ENCODE data around the gene MITD1. TPM values are rescaled to one million over a fixed set of nuclear protein-coding genes. Genes with fewer than 3 reads are reported as not detected.

The MITD1 gene
- total RNA-seq: 25.0 TPM

DNA sequence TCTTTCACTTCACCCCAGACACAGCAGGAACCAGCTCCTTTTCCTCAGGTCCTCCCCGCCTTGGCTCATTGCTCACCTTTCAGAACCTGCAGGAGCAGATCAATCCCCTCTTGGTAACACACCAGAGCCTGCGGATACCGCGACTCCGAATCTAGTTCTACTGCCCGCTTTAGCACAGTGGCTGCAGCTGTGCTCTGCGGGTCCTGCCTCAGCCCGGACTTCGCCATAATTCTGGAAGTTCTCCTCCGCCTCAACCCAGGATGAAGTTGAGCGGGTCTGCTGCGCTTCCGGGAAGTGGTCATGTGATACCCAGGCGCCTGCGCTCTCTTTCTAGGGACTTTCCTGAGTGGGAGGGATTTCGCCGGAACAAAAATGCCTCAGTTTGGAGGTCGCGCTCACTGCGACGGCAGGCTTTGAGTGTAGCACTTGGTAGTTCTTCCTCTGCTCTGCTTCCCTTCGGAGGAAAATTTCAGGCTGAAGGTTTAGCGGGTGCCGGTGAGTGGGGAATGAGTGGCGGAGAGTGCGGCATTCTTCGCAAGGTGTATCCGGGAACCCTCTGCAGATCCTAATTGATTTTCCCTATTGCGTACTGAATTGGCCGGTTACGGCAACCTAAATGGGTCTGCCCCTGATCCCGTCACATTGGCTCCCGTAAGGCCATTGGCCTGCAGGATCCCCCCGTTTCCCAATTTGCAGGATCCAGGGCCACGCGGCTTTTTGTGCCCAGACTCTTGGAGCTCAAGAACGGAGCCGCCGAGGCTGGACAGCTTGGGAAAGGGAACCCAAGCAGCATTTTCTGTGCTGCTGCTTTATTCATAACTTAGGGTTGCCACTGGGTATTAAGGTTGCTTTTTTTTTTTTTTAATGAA is at the start of gene MITD1, which contains the start of gene MRPL30:
TSS of gene MITD1 (minus strand) at position 304 of the 869 bp plus-strand sequence. CDS start at position 227, 77 bp downstream.
TSS of gene MRPL30 (plus strand) at position 430 of the 869 bp plus-strand sequence. CDS start 5,020 bp downstream, outside the sequence.

DNA sequence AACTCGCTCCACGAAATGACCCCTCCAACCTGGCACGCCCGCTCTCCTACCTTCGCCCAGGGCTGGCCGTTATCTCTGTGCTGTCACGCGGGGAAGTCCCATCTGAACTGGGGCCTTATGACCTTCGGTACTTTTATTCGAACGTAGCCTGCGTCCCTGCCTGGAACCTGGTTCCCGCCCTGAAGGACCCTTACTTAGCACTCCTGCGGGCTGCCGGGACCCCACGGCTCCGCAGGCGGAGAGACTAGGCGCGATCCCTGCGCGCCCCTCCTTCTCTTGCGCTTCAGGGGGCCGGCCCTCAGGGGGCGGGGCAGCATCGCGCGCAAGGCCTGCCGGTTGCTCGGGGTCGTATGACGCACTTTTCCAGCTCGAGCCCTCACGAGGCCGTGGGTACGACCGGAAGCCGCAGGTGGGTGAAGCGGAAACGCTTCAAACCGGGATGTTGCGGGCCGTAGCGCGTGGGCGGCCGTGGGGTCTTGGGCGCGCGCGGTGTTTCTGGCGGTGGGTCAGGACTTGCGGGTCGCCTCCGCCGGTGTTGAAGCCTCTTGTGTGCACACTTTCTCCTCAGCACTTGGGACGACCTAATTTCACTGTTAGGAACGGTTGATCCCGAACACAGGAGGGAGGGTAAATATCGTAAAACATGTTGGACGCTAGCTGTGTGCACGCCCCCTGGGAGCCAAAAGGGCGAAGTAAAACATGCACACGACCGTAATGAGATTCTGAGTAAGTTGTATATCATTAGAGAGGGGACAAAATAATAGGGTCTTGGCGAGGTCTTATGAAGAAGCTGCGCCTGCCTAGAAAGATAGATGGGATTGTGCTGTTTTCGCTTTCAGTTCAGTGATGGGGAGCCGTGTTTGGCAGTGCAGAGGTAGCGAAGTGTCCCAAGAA is 26.0 kb downstream of the MITD1 start, which contains the start of the genes LIPT1 and TSGA10:
TSS of gene LIPT1 (plus strand) at position 325 of the 894 bp plus-strand sequence. CDS start 6,991 bp downstream, outside the sequence.
TSS of gene TSGA10 (minus strand) at position 300 of the 894 bp plus-strand sequence. CDS start 45,503 bp downstream, outside the sequence.

DNA sequence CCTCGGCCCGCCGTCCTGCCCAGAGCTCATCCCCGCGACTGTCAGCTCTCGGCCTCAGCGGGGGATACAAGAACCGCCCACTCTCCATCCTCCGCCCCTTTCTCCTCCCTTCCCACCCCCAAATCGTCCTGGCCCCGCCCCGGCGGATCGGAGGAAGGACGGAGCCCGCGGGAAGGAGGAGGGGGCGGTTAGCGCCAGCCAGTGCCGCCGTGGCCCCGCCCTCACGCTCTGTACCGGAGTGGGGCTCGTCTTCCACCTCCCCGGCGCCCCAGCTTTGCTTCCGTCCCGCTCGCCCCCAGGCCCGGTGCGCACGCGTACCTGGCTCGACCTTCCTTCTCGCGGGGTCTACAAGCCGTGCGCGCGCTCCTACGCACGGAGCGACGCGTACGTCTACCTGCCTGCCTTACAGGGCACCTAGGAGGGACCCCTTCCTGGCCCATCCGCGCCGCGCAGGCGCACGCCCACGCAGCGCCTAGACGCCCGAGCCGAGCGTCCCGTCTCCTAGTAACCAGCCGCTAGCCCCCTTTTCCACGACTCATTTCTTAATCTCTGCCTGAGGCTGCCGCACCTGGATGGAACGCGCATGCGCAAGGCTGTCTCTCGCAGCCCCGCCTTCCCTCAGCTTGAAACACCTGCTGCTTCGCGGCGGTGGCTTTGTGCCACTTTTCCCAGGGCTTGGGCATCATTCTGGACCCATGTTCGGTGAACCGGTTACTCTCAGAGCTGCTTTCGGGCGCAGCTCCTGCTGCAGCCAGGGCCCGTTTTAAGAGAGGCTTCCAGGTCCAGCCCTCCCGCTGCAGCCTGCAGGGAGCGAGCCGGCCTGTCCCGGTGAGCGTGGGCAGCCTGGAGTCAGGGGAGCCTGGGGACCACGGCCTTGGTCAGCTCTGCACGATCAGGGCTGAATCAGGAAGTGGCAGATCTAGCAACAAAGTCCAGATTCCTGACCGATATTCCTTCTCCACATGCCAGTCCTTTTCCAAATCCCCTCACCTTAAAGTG is 39.4 kb downstream of the MITD1 start, which contains the start of gene C2orf15:
TSS of gene C2orf15 (plus strand) at position 598 of the 999 bp plus-strand sequence. CDS start 8,852 bp downstream, outside the sequence.

Other genes with a start within 250 kb of the MITD1 start
- gene CRACDL, start 244.8 kb downstream of the MITD1 start, total RNA-seq: 4.6 TPM
- 3.6 TPM for gene C2orf15, start 39.4 kb downstream of the MITD1 start, total RNA-seq
- gene TSGA10, start 26.1 kb downstream of the MITD1 start, total RNA-seq: 20.8 TPM
- 11.1 TPM for gene LIPT1, start 26.1 kb downstream of the MITD1 start, total RNA-seq
- 35.3 TPM for gene MRPL30, start 126 bp upstream of the MITD1 start, total RNA-seq
- gene LYG2, start 74.6 kb upstream of the MITD1 start, total RNA-seq: not detected
- 1.5 TPM for gene LYG1, start 120.1 kb upstream of the MITD1 start, total RNA-seq
- gene TXNDC9, start 155.3 kb upstream of the MITD1 start, total RNA-seq: 50.7 TPM
- 32.5 TPM for gene EIF5B, start 156.3 kb upstream of the MITD1 start, total RNA-seq

Data from camera-type eye (tissue), 1 donor.